Putamen (tissue), 1 donor: ENCODE data around the gene GRK6.

ENCODE experiments used
- DNase-seq: peaks from one replicate; pipeline ENCODE4 v3.0.0-alpha.2; 2016; ENCODE audit warnings: low spot score

Gene GRK6

GRCh38 chr5:177427211-177427822 is 841 bp downstream of the GRK6 start:
- no peak for DNase-seq

- no peak for DNase-seq
Measured at GRCh38 chr5:177427919-177428573, 1.6 kb downstream of the GRK6 start.

DNA sequence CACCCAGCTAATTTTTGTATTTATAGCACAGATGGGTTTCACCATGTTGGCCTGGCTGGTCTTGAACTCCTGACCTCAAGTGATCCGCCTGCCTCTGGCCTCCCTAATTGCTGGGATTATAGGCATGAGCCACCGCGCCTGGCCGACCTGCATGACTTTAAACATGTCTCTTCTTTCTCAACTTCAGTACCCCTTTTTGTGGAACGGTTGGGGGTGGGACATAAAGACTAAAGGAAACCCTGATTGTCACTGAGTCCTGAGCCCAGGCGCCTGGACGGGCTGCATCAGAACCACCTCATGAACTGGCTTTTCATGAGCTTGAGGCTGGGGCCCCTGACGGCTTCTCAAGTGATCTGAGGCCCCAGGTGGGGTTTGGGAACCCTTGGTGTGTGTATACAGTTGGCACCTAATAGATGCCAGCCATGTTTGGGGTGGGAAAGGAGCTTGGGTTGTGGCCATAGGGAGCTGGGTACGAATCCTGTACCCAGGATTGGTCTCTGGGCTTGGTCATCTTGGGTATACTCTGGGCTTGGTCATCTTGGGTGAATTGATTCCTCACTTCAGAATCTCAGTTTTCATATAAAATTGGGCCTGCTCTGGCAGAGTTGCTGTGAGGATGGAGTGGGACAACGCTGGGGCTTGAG is 2.2 kb downstream of the GRK6 start:
- no peak for DNase-seq

GRCh38 chr5:177429248-177430040 is 3.0 kb downstream of the GRK6 start:
- no peak for DNase-seq

GRCh38 chr5:177430140-177430951 is 3.9 kb downstream of the GRK6 start:
- no peak for DNase-seq

GRCh38 chr5:177430972-177431316 is 4.5 kb downstream of the GRK6 start:
- no peak for DNase-seq

- no peak for DNase-seq
Measured at GRCh38 chr5:177431317-177432142, 5.1 kb downstream of the GRK6 start.

- DNase-seq = no peak
Measured at GRCh38 chr5:177432143-177432838, 5.8 kb downstream of the GRK6 start.

DNA sequence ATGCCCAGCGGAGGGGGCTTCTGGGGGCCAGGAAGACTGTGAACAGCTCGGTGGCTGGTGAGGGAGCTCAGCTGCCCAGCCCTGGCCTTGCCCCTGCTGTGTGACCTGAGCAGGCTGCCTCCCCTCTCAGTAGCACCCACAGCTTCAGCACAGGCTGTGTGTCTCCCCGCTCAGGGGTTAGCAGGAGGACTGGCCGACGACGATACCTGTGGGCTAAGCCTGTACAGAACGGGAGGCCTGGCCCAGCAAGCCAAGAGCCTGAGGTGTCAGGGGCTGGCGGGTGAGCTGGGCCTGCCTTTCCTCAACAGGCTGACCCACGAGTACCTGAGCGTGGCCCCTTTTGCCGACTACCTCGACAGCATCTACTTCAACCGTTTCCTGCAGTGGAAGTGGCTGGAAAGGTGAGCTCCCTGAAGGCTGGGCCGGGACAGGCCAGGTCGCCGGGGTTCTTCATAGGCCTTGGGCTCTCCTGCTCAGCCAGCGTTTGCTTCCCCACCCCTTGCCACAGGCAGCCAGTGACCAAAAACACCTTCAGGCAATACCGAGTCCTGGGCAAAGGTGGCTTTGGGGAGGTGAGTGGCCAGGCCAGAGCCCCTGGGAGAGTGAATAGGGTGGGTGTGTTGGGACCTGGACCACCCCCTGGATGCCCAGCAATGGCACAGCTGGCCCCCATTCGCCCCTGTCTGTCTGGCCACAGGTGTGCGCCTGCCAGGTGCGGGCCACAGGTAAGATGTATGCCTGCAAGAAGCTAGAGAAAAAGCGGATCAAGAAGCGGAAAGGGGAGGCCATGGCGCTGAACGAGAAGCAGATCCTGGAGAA is 6.6 kb downstream of the GRK6 start:
- DNase-seq = no peak

GRCh38 chr5:177433658-177434217 is 7.3 kb downstream of the GRK6 start:
- no peak for DNase-seq

DNA sequence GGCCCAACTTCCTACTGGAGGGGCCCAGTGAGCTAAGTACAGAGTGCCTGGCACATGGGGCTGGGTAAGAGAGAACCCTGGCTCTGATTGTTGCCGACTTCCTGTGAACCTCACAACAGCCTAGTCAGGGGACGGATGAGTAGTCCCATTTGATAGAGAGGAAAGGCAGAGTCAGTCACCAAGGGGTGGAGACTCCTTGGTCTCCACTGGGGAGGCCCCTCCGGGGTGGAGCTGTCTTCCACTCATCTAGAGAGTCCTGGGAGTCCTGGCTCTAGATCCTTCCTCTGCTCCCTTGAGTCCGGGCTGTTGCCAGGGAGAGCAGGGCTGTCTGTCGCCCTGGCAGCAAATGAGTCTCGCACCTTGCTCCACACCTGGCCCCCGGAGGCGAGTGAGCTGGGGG is 8.0 kb downstream of the GRK6 start:
- DNase-seq = no peak

GRCh38 chr5:177434942-177435738 is 8.7 kb downstream of the GRK6 start:
- DNase-seq = no peak

DNA sequence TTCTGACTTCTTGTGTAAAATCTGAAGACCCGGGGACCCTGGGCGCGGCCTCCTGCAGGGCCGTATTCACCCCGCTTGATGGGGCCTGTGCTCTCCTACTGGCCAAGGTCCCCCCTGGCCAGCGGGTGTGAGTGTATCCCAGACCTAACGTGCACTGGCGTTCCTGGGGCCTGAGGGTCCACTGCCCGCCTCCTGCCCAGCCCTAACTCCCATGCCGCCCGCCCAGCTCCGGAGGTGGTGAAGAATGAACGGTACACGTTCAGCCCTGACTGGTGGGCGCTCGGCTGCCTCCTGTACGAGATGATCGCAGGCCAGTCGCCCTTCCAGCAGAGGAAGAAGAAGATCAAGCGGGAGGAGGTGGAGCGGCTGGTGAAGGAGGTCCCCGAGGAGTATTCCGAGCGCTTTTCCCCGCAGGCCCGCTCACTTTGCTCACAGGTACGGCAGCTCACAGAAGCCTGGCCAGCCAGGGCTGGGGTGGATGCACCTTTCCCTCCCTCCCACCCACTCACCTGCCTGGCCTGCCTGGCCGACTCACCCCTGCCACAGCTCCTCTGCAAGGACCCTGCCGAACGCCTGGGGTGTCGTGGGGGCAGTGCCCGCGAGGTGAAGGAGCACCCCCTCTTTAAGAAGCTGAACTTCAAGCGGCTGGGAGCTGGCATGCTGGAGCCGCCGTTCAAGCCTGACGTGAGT is 9.5 kb downstream of the GRK6 start:
- DNase-seq = no peak

DNA sequence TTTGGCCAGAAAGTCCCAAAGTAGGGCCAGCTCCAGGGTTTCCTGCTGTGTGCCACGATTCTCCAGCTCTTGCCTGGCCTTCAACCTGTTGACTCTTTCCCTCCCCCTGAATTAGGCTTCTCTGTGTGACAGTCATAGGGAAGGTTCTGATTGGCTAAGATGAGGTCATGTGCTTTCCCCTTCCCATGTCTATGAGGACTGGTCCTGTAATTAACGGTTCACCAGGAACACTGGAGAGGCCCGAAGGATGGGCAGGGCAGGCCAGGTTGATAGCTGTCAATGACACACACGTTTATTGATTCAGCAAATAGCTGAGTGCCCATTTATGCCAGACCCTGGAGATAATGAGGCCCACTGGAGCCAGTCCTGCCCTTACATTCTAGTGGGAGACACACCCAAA is 11.1 kb downstream of the GRK6 start:
- no peak for DNase-seq

DNA sequence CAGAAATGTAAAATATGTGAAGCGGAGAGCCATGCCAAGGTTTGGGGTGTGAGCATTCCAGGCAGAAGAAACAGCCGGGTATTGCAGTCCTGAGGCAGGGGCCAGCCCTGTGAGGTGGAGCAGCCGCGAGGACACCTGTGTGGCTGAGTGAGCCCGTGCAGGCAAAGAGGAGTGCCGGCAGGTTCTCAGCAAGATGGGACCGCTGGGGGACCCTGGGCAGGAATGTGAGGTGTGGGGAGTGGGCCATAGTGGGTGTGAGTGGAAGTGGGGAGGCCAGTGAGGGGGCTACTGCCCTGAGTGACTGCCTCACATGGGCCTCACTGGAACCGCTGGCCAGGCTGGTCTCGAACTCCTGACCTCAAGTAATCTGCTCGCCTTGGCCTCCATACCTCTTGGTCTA is 12.0 kb downstream of the GRK6 start:
- DNase-seq = no peak

- no peak for DNase-seq
Measured at GRCh38 chr5:177439518-177440053, 13.1 kb downstream of the GRK6 start.

DNA sequence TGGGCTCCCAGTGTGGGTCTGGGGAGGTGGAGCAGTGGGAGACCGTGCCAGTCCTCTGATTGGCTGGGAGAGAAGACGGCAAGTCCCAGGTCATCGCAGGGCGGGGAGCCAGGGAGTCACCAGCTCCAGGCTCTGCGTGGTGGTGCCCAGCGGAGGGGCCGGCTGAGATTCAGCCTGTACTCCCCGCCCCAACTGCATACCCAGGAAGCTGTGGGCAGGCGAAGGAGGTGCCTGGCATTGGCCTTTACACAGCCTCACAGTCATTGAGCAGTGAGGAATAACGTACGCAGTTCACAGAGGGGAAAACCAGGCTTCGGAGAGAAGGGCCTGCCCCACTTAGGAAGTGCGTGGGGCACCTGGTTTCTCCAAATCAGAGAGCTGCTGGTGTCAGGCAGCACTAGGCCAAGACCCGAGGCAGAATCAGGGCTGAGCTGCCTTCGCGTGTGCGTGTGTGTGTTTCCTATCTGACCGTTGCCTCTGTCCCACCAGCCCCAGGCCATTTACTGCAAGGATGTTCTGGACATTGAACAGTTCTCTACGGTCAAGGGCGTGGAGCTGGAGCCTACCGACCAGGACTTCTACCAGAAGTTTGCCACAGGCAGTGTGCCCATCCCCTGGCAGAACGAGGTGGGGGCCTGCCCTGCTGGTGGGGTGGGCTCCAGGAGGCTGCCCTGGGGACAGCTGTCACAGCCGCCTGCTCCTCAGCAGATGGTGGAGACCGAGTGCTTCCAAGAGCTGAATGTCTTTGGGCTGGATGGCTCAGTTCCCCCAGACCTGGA is 13.9 kb downstream of the GRK6 start:
- no peak for DNase-seq
